K562 (cell line): ENCODE results near the gene ANKRD49.

Experiments used
- SMARCC2 ChIP-seq: fragments of 450-650 bp; IDR thresholded peaks from 2 replicates; pipeline ENCODE4 v1.6.1; 2017; ENCODE audit warnings: antibody characterized with exemption, moderate library complexity, mild to moderate bottlenecking, low read depth
- USF2 ChIP-seq: sonication (generic); formaldehyde crosslinking; IDR thresholded peaks from 2 replicates; pipeline ENCODE4 v1.5.0; 2020; ENCODE audit warnings: missing genetic modification reagents

DNA sequence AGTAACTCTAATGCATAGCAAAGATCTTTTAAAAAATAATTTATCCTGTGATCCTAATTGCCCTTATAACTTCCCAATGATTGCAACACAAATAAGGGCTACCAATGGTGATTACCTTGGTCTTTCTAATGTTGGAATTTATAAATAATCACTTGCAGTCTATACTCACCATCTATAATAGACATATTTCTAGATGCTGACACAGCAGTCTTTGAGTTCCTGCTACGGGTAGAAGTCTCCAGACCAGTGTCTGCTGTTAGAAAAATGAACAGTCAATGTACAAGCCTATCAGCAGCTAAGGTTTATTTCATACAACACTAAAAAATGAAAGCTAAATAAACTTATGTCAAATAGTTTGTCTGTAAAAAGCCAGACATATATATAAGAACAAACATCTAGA lies 48.1 kb upstream of the ANKRD49 start:
- TF ChIP-seq USF2 (CRISPR knock-in tag) (no peak), SMARCC2 (no peak)
